Measurements from ENCODE around the gene KCTD20.

The KCTD20 gene

GRCh38 chr6:36455486-36456027, 12.8 kb downstream of the KCTD20 start:
- H3K4me3 ChIP-seq (ENCODE audit: low read depth, low read length), result no peak overlapping the region
- peaks cover 0 to 4% of the 10 kb centered on the region in 2 experiments for H3K4me1 ChIP-seq (ENCODE audit: control insufficient read depth in 1 of 2, insufficient read depth in 2 of 2, low read length in 2 of 2)
- no peak overlapping the region for H4K8ac ChIP-seq (ENCODE audit: low read depth, low read length)
- H2BK120ac ChIP-seq (ENCODE audit: insufficient read depth, low read length, poor library complexity), result no peak overlapping the region
- H2AK5ac ChIP-seq (ENCODE audit: low read length), result no peak overlapping the region
- no peak overlapping the region for H3K9ac ChIP-seq (ENCODE audit: low read length)
- peak in 1 of 2 donors; percentile 42 for DNase-seq
- H3K4me2 ChIP-seq (ENCODE audit: low read length), result no peak overlapping the region
- H3K23ac ChIP-seq (ENCODE audit: low read length), result no peak overlapping the region
- H3K9me3 ChIP-seq (ENCODE audit: insufficient read depth, low read depth, low read length), result no peaks in the 10 kb centered on the region
- H2AFZ ChIP-seq (ENCODE audit: insufficient read depth, low read length, poor library complexity), result no peak overlapping the region
- no peak overlapping the region for H2BK12ac ChIP-seq (ENCODE audit: low read length)
- no peak overlapping the region for H3K18ac ChIP-seq (ENCODE audit: low read length)
- WGBS (ENCODE audit: extremely low coverage, insufficient coverage, insufficient read length), result no CpG with 5 or more reads among the region's 3 CpGs
- H3K4ac ChIP-seq (ENCODE audit: low read depth, low read length), result no peak overlapping the region
- no peaks in the 10 kb centered on the region for H3K27me3 ChIP-seq (ENCODE audit: insufficient read depth, low read length)
- no peak overlapping the region for H2BK5ac ChIP-seq (ENCODE audit: low read depth, low read length, poor library complexity)
- no peak overlapping the region for H3K27ac ChIP-seq (ENCODE audit: low read depth, low read length)
- no peak overlapping the region for H3K14ac ChIP-seq (ENCODE audit: low read length)
- H4K12ac ChIP-seq (ENCODE audit: low read depth, low read length), result no peak overlapping the region
- H4K91ac ChIP-seq (ENCODE audit: low read depth, low read length), result no peak overlapping the region
- H3K79me2 ChIP-seq (ENCODE audit: control insufficient read depth, insufficient read depth, low read length, poor library complexity), result peaks cover 16% of the 10 kb centered on the region
- H3K79me1 ChIP-seq (ENCODE audit: low read length), result no peaks in the 10 kb centered on the region
- H3K36me3 ChIP-seq (ENCODE audit: control insufficient read depth in 1 of 2, insufficient read depth in 2 of 2, low read length in 2 of 2), result peaks cover 6 to 11% of the 10 kb centered on the region in 2 experiments

GRCh38 chr6:36459501-36459900, 16.7 kb downstream of the KCTD20 start:
- H2BK5ac ChIP-seq (ENCODE audit: low read depth, low read length, poor library complexity), result no peak overlapping the region
- H4K12ac ChIP-seq (ENCODE audit: low read depth, low read length), result no peak overlapping the region
- H4K91ac ChIP-seq (ENCODE audit: low read depth, low read length), result no peak overlapping the region
- H2BK12ac ChIP-seq (ENCODE audit: low read length), result no peak overlapping the region
- H3K4me1 ChIP-seq (ENCODE audit: control insufficient read depth in 1 of 2, insufficient read depth in 2 of 2, low read length in 2 of 2), result peaks cover 0 to 2% of the 10 kb centered on the region in 2 experiments
- H2AK5ac ChIP-seq (ENCODE audit: low read length), result no peak overlapping the region
- DNase-seq, result no peak
- H3K14ac ChIP-seq (ENCODE audit: low read length), result no peak overlapping the region
- no peak overlapping the region for H2BK120ac ChIP-seq (ENCODE audit: insufficient read depth, low read length, poor library complexity)
- peaks cover 3% of the 10 kb centered on the region in 2 experiments for H3K36me3 ChIP-seq (ENCODE audit: control insufficient read depth in 1 of 2, insufficient read depth in 2 of 2, low read length in 2 of 2)
- H3K9ac ChIP-seq (ENCODE audit: low read length), result no peak overlapping the region
- H3K18ac ChIP-seq (ENCODE audit: low read length), result no peak overlapping the region
- no peak overlapping the region for H4K8ac ChIP-seq (ENCODE audit: low read depth, low read length)
- H3K4me2 ChIP-seq (ENCODE audit: low read length), result no peak overlapping the region
- peaks cover 2% of the 10 kb centered on the region for H3K9me3 ChIP-seq (ENCODE audit: insufficient read depth, low read depth, low read length)
- H3K4ac ChIP-seq (ENCODE audit: low read depth, low read length), result no peak overlapping the region
- H3K79me1 ChIP-seq (ENCODE audit: low read length), result no peaks in the 10 kb centered on the region
- peaks cover 11% of the 10 kb centered on the region for H3K79me2 ChIP-seq (ENCODE audit: control insufficient read depth, insufficient read depth, low read length, poor library complexity)
- H3K23ac ChIP-seq (ENCODE audit: low read length), result no peak overlapping the region
- H3K4me3 ChIP-seq (ENCODE audit: low read depth, low read length), result no peak overlapping the region
- H3K27me3 ChIP-seq (ENCODE audit: insufficient read depth, low read length), result no peaks in the 10 kb centered on the region
- no peak overlapping the region for H2AFZ ChIP-seq (ENCODE audit: insufficient read depth, low read length, poor library complexity)
- no peak overlapping the region for H3K27ac ChIP-seq (ENCODE audit: low read depth, low read length)

DNA sequence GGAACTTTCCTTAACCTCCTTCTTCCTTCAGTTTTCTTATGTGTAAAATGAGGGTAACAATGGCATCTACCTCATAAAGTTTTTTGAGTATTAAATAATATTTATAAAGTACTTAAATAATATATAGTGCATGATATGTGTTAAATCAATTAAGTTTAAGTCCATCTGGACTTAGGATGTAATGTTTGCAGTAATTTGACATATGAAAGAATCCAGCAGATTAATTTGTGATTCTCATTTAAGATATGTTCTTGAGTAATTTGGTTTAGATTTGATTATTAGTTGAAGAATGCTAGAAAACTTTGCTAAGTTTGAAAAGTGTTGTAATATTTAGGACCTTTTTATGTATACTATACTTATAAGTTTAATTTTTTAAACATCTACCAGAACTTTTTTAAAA, 18.1 kb downstream of the KCTD20 start:
- peaks cover 11% of the 10 kb centered on the region for H3K79me2 ChIP-seq (ENCODE audit: control insufficient read depth, insufficient read depth, low read length, poor library complexity)
- no peak overlapping the region for H3K14ac ChIP-seq (ENCODE audit: low read length)
- DNase-seq, result no peak
- H3K4ac ChIP-seq (ENCODE audit: low read depth, low read length), result peak overlapping the region; percentile 15
- H4K8ac ChIP-seq (ENCODE audit: low read depth, low read length), result no peak overlapping the region
- no peaks in the 10 kb centered on the region for H3K27me3 ChIP-seq (ENCODE audit: insufficient read depth, low read length)
- peaks cover 2 to 3% of the 10 kb centered on the region in 2 experiments for H3K36me3 ChIP-seq (ENCODE audit: control insufficient read depth in 1 of 2, insufficient read depth in 2 of 2, low read length in 2 of 2)
- no peak overlapping the region for H3K4me2 ChIP-seq (ENCODE audit: low read length)
- no peak overlapping the region for H3K4me3 ChIP-seq (ENCODE audit: low read depth, low read length)
- no peak overlapping the region for H3K9ac ChIP-seq (ENCODE audit: low read length)
- H4K91ac ChIP-seq (ENCODE audit: low read depth, low read length), result no peak overlapping the region
- no peak overlapping the region for H3K18ac ChIP-seq (ENCODE audit: low read length)
- H2AFZ ChIP-seq (ENCODE audit: insufficient read depth, low read length, poor library complexity), result no peak overlapping the region
- H2BK12ac ChIP-seq (ENCODE audit: low read length), result no peak overlapping the region
- H3K27ac ChIP-seq (ENCODE audit: low read depth, low read length), result no peak overlapping the region
- peaks cover 2% of the 10 kb centered on the region for H3K9me3 ChIP-seq (ENCODE audit: insufficient read depth, low read depth, low read length)
- peaks cover 0 to 2% of the 10 kb centered on the region in 2 experiments for H3K4me1 ChIP-seq (ENCODE audit: control insufficient read depth in 1 of 2, insufficient read depth in 2 of 2, low read length in 2 of 2)
- no peaks in the 10 kb centered on the region for H3K79me1 ChIP-seq (ENCODE audit: low read length)
- no peak overlapping the region for H2BK5ac ChIP-seq (ENCODE audit: low read depth, low read length, poor library complexity)
- no peak overlapping the region for H2AK5ac ChIP-seq (ENCODE audit: low read length)
- no peak overlapping the region for H2BK120ac ChIP-seq (ENCODE audit: insufficient read depth, low read length, poor library complexity)
- H3K23ac ChIP-seq (ENCODE audit: low read length), result no peak overlapping the region
- no peak overlapping the region for H4K12ac ChIP-seq (ENCODE audit: low read depth, low read length)

GRCh38 chr6:36461646-36462045, 18.8 kb downstream of the KCTD20 start:
- peaks cover 1 to 5% of the 10 kb centered on the region in 2 experiments for H3K36me3 ChIP-seq (ENCODE audit: control insufficient read depth in 1 of 2, insufficient read depth in 2 of 2, low read length in 2 of 2)
- H2BK5ac ChIP-seq (ENCODE audit: low read depth, low read length, poor library complexity), result no peak overlapping the region
- no peak overlapping the region for H4K91ac ChIP-seq (ENCODE audit: low read depth, low read length)
- H2AFZ ChIP-seq (ENCODE audit: insufficient read depth, low read length, poor library complexity), result no peak overlapping the region
- H3K79me2 ChIP-seq (ENCODE audit: control insufficient read depth, insufficient read depth, low read length, poor library complexity), result peaks cover 9% of the 10 kb centered on the region
- no peak overlapping the region for H3K23ac ChIP-seq (ENCODE audit: low read length)
- H3K79me1 ChIP-seq (ENCODE audit: low read length), result no peaks in the 10 kb centered on the region
- H2AK5ac ChIP-seq (ENCODE audit: low read length), result no peak overlapping the region
- no peak overlapping the region for H2BK12ac ChIP-seq (ENCODE audit: low read length)
- H4K8ac ChIP-seq (ENCODE audit: low read depth, low read length), result no peak overlapping the region
- no peak for DNase-seq
- H3K9me3 ChIP-seq (ENCODE audit: insufficient read depth, low read depth, low read length), result peaks cover 2% of the 10 kb centered on the region
- no peak overlapping the region for H3K4ac ChIP-seq (ENCODE audit: low read depth, low read length)
- H2BK120ac ChIP-seq (ENCODE audit: insufficient read depth, low read length, poor library complexity), result no peak overlapping the region
- H3K4me2 ChIP-seq (ENCODE audit: low read length), result no peak overlapping the region
- peaks cover 0 to under 1% of the 10 kb centered on the region in 2 experiments for H3K4me1 ChIP-seq (ENCODE audit: control insufficient read depth in 1 of 2, insufficient read depth in 2 of 2, low read length in 2 of 2)
- H3K4me3 ChIP-seq (ENCODE audit: low read depth, low read length), result no peak overlapping the region
- no peaks in the 10 kb centered on the region for H3K27me3 ChIP-seq (ENCODE audit: insufficient read depth, low read length)
- no peak overlapping the region for H4K12ac ChIP-seq (ENCODE audit: low read depth, low read length)
- WGBS (ENCODE audit: extremely low coverage, insufficient coverage, insufficient read length), result no CpG with 5 or more reads among the region's 3 CpGs
- no peak overlapping the region for H3K18ac ChIP-seq (ENCODE audit: low read length)
- H3K27ac ChIP-seq (ENCODE audit: low read depth, low read length), result no peak overlapping the region
- H3K14ac ChIP-seq (ENCODE audit: low read length), result no peak overlapping the region
- H3K9ac ChIP-seq (ENCODE audit: low read length), result no peak overlapping the region

Measured in trophoblast cell (in vitro differentiated cells and primary cell).